AG04450 (cell line): Measurements from ENCODE around the gene KERA. TPM values are rescaled to one million over a fixed set of nuclear protein-coding genes. Genes with fewer than 3 reads are reported as not detected.
"Not testable (repeated sequence)": the region's sequence is repeated elsewhere in the genome, so short reads cannot be mapped to it uniquely, and the experiment has no call there.

Experiments
- CTCF ChIA-PET: fragments of 300-600, 350-600 bp; formaldehyde crosslinking; extraction: SDS; loops from one replicate; lab custom pipeline; 2022; ENCODE audit warnings: antibody characterized with exemption, inconsistent platforms; lab: Charles Lee
- POLR2A ChIA-PET: fragments of 350-600 bp; formaldehyde crosslinking; extraction: SDS; loops from one replicate; lab custom pipeline; 2021; ENCODE audit warnings: antibody characterized with exemption, inconsistent platforms; lab: Yijun Ruan, JAX
- DNase-seq: peaks from one replicate; pipeline ENCODE4 v3.0.0-alpha.2; 2011; ENCODE audit warnings: low read depth, low spot score
- H3K27ac ChIP-seq: one replicate; pipeline ENCODE4 v1.5.1; 2012; ENCODE audit warnings: low read depth, low read length, control low read depth
- H3K27me3 ChIP-seq: one replicate; pipeline ENCODE4 v1.6.0; 2012; ENCODE audit warnings: low read length; ENCODE audit not compliant: control insufficient read depth, insufficient read depth
- H3K4me3 ChIP-seq: 2 replicates; pipeline ENCODE4 v1.5.1; 2011; ENCODE audit warnings: mild to moderate bottlenecking, low read depth, low read length, control low read depth
- H3K9me3 ChIP-seq: 2 replicates; pipeline ENCODE4 v1.5.1; 2012; ENCODE audit warnings: low read length; ENCODE audit not compliant: control insufficient read depth, insufficient read depth
- polyA plus RNA-seq: library from polyadenylated mRNA; depleted of rRNA; stranded (reverse); fragments of >200 nt; gene quantifications from 2 replicates; pipeline ENCODE4 v1.2.3, GENCODE V29; 2011
- TF ChIP-seq, protein P1 (sequence below): IDR thresholded peaks from 2 replicates; pipeline ENCODE4 v1.5.1; 2011; ENCODE audit warnings: low read depth, low read length, control low read depth, inconsistent platforms

Gene KERA
- polyA plus RNA-seq, 1 experiment: not detected

DNA sequence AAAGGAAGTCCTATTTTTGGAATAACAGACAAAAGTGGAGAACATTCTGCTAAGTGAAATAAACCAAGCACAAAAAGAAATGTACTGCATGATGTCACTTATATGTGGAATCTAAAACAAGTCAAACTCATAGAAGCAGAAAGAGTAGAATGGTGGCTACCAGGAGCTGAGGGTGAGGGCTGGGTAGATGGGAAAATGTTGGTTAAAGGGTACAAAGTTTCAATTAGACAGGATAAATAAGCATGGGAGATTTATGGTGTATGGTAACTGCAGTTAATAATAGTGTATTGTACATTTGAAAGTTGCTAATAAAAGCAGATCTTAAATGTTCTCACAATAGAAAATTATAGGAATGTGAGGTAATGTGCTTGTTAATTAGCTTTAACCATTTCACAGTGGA is 40.6 kb upstream of the KERA start:
- CTCF ChIA-PET: interaction anchor here (2.4 kb wide), 1 partner anchor 11 kb away, joined by 21 read pairs; no protein-coding TSS in a partner anchor
- no peak for DNase-seq
- Histone ChIP-seq H3K9me3 (no peaks in the 10 kb centered on the region), H3K4me3 (no peak overlapping the region), H3K27me3 (no peaks in the 10 kb centered on the region), H3K27ac (no peak overlapping the region)
- POLR2A ChIA-PET: interaction anchor here (0.6 to 1.3 kb wide), 3 partner anchors 9 to 257 kb away, joined by 3 to 4 read pairs (median 3); no protein-coding TSS in a partner anchor
- TF ChIP-seq, protein P1, sequence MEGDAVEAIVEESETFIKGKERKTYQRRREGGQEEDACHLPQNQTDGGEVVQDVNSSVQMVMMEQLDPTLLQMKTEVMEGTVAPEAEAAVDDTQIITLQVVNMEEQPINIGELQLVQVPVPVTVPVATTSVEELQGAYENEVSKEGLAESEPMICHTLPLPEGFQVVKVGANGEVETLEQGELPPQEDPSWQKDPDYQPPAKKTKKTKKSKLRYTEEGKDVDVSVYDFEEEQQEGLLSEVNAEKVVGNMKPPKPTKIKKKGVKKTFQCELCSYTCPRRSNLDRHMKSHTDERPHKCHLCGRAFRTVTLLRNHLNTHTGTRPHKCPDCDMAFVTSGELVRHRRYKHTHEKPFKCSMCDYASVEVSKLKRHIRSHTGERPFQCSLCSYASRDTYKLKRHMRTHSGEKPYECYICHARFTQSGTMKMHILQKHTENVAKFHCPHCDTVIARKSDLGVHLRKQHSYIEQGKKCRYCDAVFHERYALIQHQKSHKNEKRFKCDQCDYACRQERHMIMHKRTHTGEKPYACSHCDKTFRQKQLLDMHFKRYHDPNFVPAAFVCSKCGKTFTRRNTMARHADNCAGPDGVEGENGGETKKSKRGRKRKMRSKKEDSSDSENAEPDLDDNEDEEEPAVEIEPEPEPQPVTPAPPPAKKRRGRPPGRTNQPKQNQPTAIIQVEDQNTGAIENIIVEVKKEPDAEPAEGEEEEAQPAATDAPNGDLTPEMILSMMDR: no peak

DNA sequence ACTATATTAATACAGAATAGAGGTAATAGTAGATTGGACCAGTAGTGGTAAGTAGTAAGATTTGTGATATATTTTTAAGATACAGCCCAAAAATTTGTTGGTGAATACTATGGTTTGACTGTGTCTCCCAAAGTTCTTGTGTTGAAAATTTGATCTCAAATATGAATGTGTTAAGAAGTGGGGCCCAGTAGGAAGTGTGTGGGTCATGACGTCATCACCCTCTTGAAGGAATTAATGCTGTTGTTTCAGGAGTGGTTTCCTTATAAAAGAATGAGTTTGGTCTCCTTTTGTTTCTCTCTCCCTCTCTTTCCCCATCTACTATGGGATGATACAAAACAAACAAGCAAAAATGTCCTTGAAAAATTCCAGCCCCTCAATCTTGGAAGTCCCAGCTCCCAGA is 37.1 kb upstream of the KERA start:
- H3K4me3 ChIP-seq: no peak overlapping the region
- no peaks in the 10 kb centered on the region for H3K27me3 ChIP-seq
- no peaks in the 10 kb centered on the region; the same call in 1 of the 2 replicates for H3K9me3 ChIP-seq
- ChIA-PET CTCF (interaction anchor here (1.5 kb wide), 1 partner anchor 116 kb away, joined by 6 read pairs; no protein-coding TSS in a partner anchor), POLR2A (no interaction called here)
- no peak for DNase-seq
- TF ChIP-seq, protein P1: no peak
- no peak overlapping the region for H3K27ac ChIP-seq

DNA sequence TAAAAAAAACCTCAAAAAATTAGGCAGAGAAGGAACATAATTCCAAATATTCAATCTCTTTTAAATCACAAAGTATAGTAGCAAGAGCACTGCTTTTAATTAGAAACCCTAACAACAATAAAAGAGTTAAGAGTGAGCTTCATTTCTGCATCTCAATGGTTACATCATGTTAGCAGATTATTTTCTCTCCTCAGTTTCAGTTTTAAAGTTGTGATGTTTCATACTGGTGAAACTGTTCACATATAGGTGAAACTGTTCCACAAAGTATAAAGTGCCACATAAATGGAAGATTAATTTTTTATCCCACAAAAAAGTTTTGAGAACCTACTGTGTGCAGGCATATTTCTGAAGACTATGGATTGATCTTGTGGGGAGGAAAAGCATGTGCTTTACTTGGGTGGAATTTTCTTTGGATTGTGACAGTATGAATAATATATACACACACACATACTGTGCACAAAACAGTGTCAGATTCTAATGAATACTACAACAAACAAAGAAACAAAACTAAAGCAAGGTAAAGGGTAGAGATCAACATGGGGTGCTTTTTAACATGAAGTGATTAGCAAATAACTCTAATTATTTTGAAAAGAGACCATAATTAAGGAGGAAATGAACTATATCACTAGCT is 36.3 kb upstream of the KERA start:
- TF ChIP-seq, protein P1: no peak
- no peaks in the 10 kb centered on the region; the same call in 1 of the 2 replicates for H3K9me3 ChIP-seq
- CTCF ChIA-PET: no interaction called here
- no peak overlapping the region for H3K4me3 ChIP-seq
- POLR2A ChIA-PET: no interaction called here
- no peak overlapping the region for H3K27ac ChIP-seq
- no peaks in the 10 kb centered on the region for H3K27me3 ChIP-seq
- no peak for DNase-seq

DNA sequence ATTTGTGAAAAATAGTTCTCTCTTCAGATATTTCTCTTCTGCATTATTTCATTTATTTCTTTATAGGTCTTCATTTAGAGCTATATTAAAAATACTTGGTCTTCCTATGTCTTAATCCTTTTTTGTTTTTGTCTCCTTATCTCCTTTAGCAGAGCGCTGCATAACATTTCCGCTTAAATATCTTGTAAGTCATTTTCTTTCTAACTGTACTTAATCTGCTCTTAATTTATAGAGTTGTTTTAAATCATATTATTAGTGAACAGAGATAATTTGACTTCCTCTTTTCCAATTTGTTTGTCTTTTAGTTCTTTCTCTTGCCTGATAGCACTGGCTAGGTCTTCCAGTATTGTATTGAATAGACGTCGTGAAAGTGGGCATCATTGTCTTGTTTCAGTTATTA is 35.5 kb upstream of the KERA start:
- H3K4me3 ChIP-seq: no peak overlapping the region
- no peak overlapping the region for H3K27ac ChIP-seq
- POLR2A ChIA-PET: no interaction called here
- H3K9me3 ChIP-seq: no peaks in the 10 kb centered on the region; the same call in 1 of the 2 replicates
- TF ChIP-seq, protein P1: no peak
- H3K27me3 ChIP-seq: no peaks in the 10 kb centered on the region
- DNase-seq: no peak
- CTCF ChIA-PET: no interaction called here

DNA sequence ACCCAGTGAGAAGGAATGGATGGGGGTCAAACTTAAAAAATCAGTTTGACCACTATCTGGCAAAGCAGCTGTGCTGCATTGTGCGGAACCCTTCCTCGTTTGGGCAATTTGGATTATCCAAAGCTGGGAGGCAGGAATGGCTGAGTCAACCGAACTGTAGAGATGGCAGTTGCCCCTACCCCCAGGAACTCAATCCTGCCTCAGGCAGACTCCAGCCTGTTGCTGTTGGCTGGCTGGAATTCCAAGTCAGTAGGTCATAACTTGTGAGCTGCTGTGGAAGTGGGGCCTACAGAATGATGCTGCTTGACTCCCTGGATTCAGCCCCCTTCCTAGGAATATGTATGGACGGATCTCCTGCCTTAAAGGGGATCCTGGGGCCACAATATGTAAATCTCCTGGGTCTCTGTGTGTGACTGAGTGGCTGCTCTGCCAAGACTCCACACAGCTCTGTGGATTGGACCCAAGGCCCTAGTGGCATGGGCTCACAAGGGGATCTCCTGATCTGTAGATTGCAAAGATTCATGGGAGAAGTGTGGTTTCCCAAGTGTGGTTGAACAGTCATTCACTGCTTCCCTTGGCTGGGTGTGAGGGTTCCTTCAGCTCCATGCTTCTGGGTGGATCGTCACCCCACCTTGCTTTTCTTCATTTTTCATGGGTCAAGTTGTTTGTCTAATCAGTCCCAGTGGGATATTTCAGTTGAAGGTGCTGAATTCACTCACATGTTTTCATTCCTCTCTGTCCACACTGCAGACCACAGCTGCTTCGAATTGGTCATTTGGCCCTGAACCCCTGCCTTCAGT is 34.3 kb upstream of the KERA start:
- Histone ChIP-seq H3K27me3 (no peaks in the 10 kb centered on the region), H3K4me3 (no peak overlapping the region), H3K9me3 (no peaks in the 10 kb centered on the region; the same call in 1 of the 2 replicates), H3K27ac (no peak overlapping the region)
- TF ChIP-seq, protein P1: no peak
- CTCF ChIA-PET: no interaction called here
- no peak for DNase-seq
- POLR2A ChIA-PET: no interaction called here

DNA sequence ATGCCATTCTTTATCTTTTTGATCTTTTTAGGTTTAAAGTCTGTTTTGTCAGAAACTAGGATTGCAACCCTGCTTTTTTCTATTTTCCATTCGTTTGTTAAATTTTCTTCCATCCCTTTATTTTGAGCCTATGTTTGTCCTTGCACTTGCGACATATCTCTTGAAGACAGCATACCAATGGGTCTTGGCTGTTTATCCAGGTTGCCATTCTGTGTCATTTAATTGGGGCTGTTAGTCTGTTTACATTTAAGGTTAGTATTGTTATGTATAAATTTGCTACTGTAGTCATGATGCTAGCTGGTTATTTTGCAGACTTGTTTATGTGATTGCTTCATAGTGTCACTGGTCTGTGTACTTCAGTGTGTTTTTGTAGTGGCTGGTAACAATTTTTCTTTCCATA is 32.1 kb upstream of the KERA start:
- H3K9me3 ChIP-seq, H3K27me3 ChIP-seq, H3K4me3 ChIP-seq, CTCF ChIA-PET, POLR2A ChIA-PET, H3K27ac ChIP-seq, DNase-seq: not testable (repeated sequence)
